Ovary (tissue), 9 donors: Measurements from ENCODE around the gene ANO10. TPM values are rescaled to one million over a fixed set of nuclear protein-coding genes. Genes with fewer than 3 reads are reported as not detected.

Experiments used
- DNase-seq, 5 donors: peaks; one replicate each; pipeline ENCODE4 v3.0.0-alpha.2; 2019 to 2020
- H3K27ac ChIP-seq, 2 donors: fragments of 200-600 bp; one replicate each; pipeline versions ENCODE4 v1.5.1 to v1.8.0; 2019 to 2022
- H3K27me3 ChIP-seq: fragments of 200-600 bp; one replicate; pipeline ENCODE4 v1.8.0; 2022
- H3K36me3 ChIP-seq: fragments of 200-600 bp; sonication (generic); one replicate; pipeline ENCODE4 v1.5.1; 2019
- H3K4me1 ChIP-seq: one replicate; pipeline ENCODE4 v1.8.1; 2013; ENCODE audit warnings: mild to moderate bottlenecking, moderate library complexity; ENCODE audit not compliant: insufficient read depth
- H3K4me3 ChIP-seq: fragments of 200-600 bp; sonication (generic); one replicate; pipeline ENCODE4 v1.5.1; 2017
- H3K9me3 ChIP-seq, 2 donors: fragments of 200-600 bp in 1 of 2; sonication (generic) in 1 of 2; one replicate each; pipeline versions ENCODE4 v1.5.1 to v1.8.1; 2013 to 2019; ENCODE audit warnings: mild to moderate bottlenecking in 1 of 2, moderate library complexity in 1 of 2
- EP300 ChIP-seq: sonication (generic); formaldehyde crosslinking; IDR thresholded peaks from one replicate; pipeline ENCODE4 v1.6.1; 2017; ENCODE audit warnings: antibody characterized with exemption
- POLR2A ChIP-seq: fragments of 450-650 bp; IDR thresholded peaks from one replicate; pipeline ENCODE4 v1.6.1; 2017; ENCODE audit warnings: antibody characterized with exemption, mild to moderate bottlenecking, moderate library complexity
- WGBS, 3 donors: extraction: QIAGEN DNeasy Blood & Tissue Kit in 1 of 3; methylation state at CpG; one replicate each; pipeline versions ENCODE4 v1.1.5 to v1.1.7; 2013 to 2017; 5-methylcytosine and 5-hydroxymethylcytosine counted together
- intact Hi-C, 4 donors: fragments of 100-400 bp; cut with DNase I; formaldehyde crosslinking; loops; one replicate each; pipeline versions ENCODE4 v1.11.0 to v1.15.1; 2022 to 2023
- polyA plus RNA-seq, 2 donors: library from polyadenylated mRNA; stranded (reverse); fragments of 200-250 nt in 1 of 2; fragments of 350-450 nt in 1 of 2; fragmentation: Illumina TruSeq in 1 of 2; extraction: RNeasy Lipid Tissue Mini Kit (QIAGEN cat#74804) in 1 of 2; gene quantifications; one replicate each; pipeline ENCODE4 v1.2.3, GENCODE V29; 2013 to 2014
- total RNA-seq, 7 donors: library from RNA; depleted of rRNA in 2 of 7; stranded (reverse); fragments of >200 nt in 2 of 7; fragmentation: NEBNext Ultra II Directional in 3 of 7; extraction: Animal tissue kit (Norgen Biotek cat#: 25700) in 3 of 7; gene quantifications; one replicate each; pipeline versions ENCODE4 v1.1.0 to v1.2.4, GENCODE V29; 2016 to 2023
- TF ChIP-seq, protein P1 (sequence below), 3 donors: fragments of 450-650 bp in 2 of 3; fragments of 200-600 bp in 1 of 3; IDR thresholded peaks; one replicate each; pipeline versions ENCODE4 v1.5.1 to v1.8.0; 2016 to 2022; ENCODE audit warnings: antibody characterized with exemption in 3 of 3, mild to moderate bottlenecking in 1 of 3
- donor health status: DM: no; HTN: no; CAD: no; lungs with moderate emphysema.
- donor health status: DM: no; HTN: no; CAD: no.
- donor health status: Bipolar disorder and iron deficiency.
- donor health status: DM: yes; HTN: yes; CAD: no.
- donor health status: DM: no; HTN: no; CAD: no.
- donor health status: DM: yes; HTN: yes; CAD: no.

ANO10 gene
- total and polyA plus RNA-seq, 9 donors = 12.2 to 58.7 (median 21.7) TPM

- Histone ChIP-seq H3K27ac (no peak overlapping the region), H3K9me3 (no peaks in the 10 kb centered on the region), H3K36me3 (no peaks in the 10 kb centered on the region), H3K4me3 (no peak overlapping the region), H3K4me1 (no peaks in the 10 kb centered on the region), H3K27me3 (no peaks in the 10 kb centered on the region)
- TF ChIP-seq, protein P1, sequence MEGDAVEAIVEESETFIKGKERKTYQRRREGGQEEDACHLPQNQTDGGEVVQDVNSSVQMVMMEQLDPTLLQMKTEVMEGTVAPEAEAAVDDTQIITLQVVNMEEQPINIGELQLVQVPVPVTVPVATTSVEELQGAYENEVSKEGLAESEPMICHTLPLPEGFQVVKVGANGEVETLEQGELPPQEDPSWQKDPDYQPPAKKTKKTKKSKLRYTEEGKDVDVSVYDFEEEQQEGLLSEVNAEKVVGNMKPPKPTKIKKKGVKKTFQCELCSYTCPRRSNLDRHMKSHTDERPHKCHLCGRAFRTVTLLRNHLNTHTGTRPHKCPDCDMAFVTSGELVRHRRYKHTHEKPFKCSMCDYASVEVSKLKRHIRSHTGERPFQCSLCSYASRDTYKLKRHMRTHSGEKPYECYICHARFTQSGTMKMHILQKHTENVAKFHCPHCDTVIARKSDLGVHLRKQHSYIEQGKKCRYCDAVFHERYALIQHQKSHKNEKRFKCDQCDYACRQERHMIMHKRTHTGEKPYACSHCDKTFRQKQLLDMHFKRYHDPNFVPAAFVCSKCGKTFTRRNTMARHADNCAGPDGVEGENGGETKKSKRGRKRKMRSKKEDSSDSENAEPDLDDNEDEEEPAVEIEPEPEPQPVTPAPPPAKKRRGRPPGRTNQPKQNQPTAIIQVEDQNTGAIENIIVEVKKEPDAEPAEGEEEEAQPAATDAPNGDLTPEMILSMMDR (IDR thresholded peaks at IDR 0.05) = no peak
- TF ChIP-seq EP300 (no peak), POLR2A (no peak)
- WGBS, 3 donors = 60 to 65% (median 62%) methylated on average over 3 of the region's 3 CpGs
- DNase-seq = no peak
- intact Hi-C loops = loop anchor here in 1 of 4 donors (10.0 kb wide), 1 partner anchor 325 kb away; no protein-coding TSS in a partner anchor
Measured at GRCh38 chr3:43539321-43539720, 82.5 kb downstream of the ANO10 start.

DNA sequence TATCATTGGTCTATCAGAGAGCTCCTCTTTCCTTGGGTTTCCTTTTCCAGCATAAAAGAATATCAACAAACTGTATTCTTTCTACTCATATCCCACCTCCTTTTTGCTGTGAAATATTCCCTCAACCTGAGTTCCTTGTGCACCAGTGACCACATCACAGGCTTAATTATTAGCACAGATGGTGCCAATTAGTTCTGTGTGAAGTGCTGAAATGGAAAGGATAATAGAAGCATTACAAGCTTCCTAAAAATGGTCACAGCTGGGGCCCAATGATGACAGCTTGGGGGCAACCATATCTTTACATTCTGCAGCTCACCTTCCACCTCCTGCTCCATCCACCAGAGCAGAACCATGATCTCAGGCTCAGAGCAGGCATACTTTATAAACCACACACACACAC, 84.6 kb downstream of the ANO10 start:
- no peaks in the 10 kb centered on the region for H3K9me3 ChIP-seq
- H3K36me3 ChIP-seq = no peaks in the 10 kb centered on the region
- H3K27ac ChIP-seq = no peak overlapping the region
- H3K27me3 ChIP-seq = no peaks in the 10 kb centered on the region
- TF ChIP-seq, protein P1 (IDR thresholded peaks at IDR 0.05) = no peak
- TF ChIP-seq POLR2A (no peak), EP300 (no peak)
- H3K4me1 ChIP-seq = no peaks in the 10 kb centered on the region
- DNase-seq = no peak
- no peak overlapping the region for H3K4me3 ChIP-seq
- intact Hi-C loops = loop anchor here in 1 of 4 donors (10.0 kb wide), 1 partner anchor 328 kb away; no protein-coding TSS in a partner anchor

DNA sequence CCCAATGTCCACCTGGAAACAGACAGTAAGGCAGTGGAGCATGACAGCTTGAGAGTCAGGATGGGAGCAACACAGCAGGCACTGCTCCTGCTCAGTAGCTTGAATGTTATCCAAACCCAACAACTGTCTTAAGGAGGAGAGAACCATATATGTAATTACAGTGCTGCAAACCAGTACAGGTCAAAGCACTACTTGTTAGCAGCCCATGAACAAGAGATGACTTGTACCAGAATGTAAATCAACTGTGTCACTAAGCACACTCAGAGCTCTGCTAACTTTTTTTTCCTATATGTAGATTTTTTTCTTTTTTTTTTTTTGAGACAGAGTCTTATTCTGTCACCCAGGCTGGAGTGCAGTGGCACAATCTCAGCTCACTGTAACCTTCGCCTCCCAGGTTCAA, 87.1 kb downstream of the ANO10 start:
- TF ChIP-seq POLR2A = no peak
- TF ChIP-seq, protein P1 (IDR thresholded peaks at IDR 0.05) = no peak
- TF ChIP-seq EP300 = no peak
- no peaks in the 10 kb centered on the region for H3K36me3 ChIP-seq
- H3K4me1 ChIP-seq = no peaks in the 10 kb centered on the region
- H3K4me3 ChIP-seq = no peak overlapping the region
- WGBS, 3 donors = 95 to 100% (median 100%) methylated on average over 1 of the region's 1 CpG
- intact Hi-C loops = loop anchor here in 1 of 4 donors (10.0 kb wide), 1 partner anchor 330 kb away; no protein-coding TSS in a partner anchor
- H3K9me3 ChIP-seq = no peaks in the 10 kb centered on the region
- H3K27me3 ChIP-seq = no peaks in the 10 kb centered on the region
- DNase-seq = no peak
- no peak overlapping the region for H3K27ac ChIP-seq

- Histone ChIP-seq H3K36me3 (no peaks in the 10 kb centered on the region), H3K27ac (no peak overlapping the region), H3K4me1 (no peaks in the 10 kb centered on the region), H3K9me3 (no peaks in the 10 kb centered on the region), H3K27me3 (no peaks in the 10 kb centered on the region), H3K4me3 (no peak overlapping the region)
- DNase-seq = no peak
- TF ChIP-seq, protein P1 (IDR thresholded peaks at IDR 0.05) = no peak
- no peak for TF ChIP-seq POLR2A
- TF ChIP-seq EP300 = no peak
- intact Hi-C loops = loop anchor here in 1 of 4 donors (10.0 kb wide), 1 partner anchor 332 kb away; no protein-coding TSS in a partner anchor
- WGBS, 3 donors = 95 to 97% (median 97%) methylated on average over 3 of the region's 3 CpGs
Measured at GRCh38 chr3:43533009-43533408, 88.8 kb downstream of the ANO10 start.
